Measurements from ENCODE around the gene C3orf49. TPM values are rescaled to one million over a fixed set of nuclear protein-coding genes. Genes with fewer than 3 reads are reported as not detected.
A peak's percentile ranks its signal among the peaks of the same experiment; 100 is the strongest.

C3orf49 gene
- polyA plus RNA-seq, 1 of the 3 experiments (the other 2 are of a cell fraction): not detected

GRCh38 chr3:63800097-63800496 is 19.0 kb upstream of the C3orf49 start (continued):
- TF ChIP-seq ZBTB33 (IDR thresholded peaks at IDR 0.05; ENCODE audit: borderline replicate concordance, low read depth): no peak
- no peak for TF ChIP-seq TAF1 (IDR thresholded peaks at IDR 0.05; ENCODE audit: borderline replicate concordance, low read depth, low read length)
- TF ChIP-seq SIN3A (IDR thresholded peaks at IDR 0.05; ENCODE audit: borderline replicate concordance, low read depth, low read length): no peak
- peak; percentile 51; the same call in 1 of the 2 replicates for TF ChIP-seq RCOR1 (IDR thresholded peaks at IDR 0.05; ENCODE audit: low read length)
- no peak for TF ChIP-seq FOSL2 (IDR thresholded peaks at IDR 0.05; ENCODE audit: borderline replicate concordance, low read depth)
- no peak for TF ChIP-seq REST (IDR thresholded peaks at IDR 0.05; ENCODE audit: low read depth, low read length)
- peak; percentile 37; the same call in 1 of the 2 replicates for TF ChIP-seq MXI1 (IDR thresholded peaks at IDR 0.05; ENCODE audit: low read depth, low read length)

- no peaks in the 10 kb centered on the region for H3K36me3 ChIP-seq (replicated peaks in 1 of 2; ENCODE audit: control insufficient read depth in 1 of 2, insufficient read depth in 2 of 2, low read length in 1 of 2)
- no peak overlapping the region for H3K27ac ChIP-seq (ENCODE audit: low read depth in 2 of 2, low read length in 1 of 2)
- no peaks in the 10 kb centered on the region for H3K9me2 ChIP-seq
- no peaks in the 10 kb centered on the region for H3F3A ChIP-seq (replicated peaks; ENCODE audit: insufficient read depth)
- H3K4me3 ChIP-seq (ENCODE audit: low read depth in 2 of 2, low read length in 1 of 2): no peak overlapping the region
- no peak overlapping the region for H2AFZ ChIP-seq (ENCODE audit: low read depth)
- H3K9me3 ChIP-seq: no peaks in the 10 kb centered on the region
- H3K4me1 ChIP-seq (ENCODE audit: control insufficient read depth in 1 of 2, insufficient read depth in 2 of 2, low read depth in 1 of 2, low read length in 1 of 2): peaks cover 0 to 16% of the 10 kb centered on the region in 2 experiments; a peak in 2 of 4 replicates
- H3K27me3 ChIP-seq (ENCODE audit: insufficient read depth): no peaks in the 10 kb centered on the region
- WGBS (ENCODE audit: low lambda C conversion rate): 80% methylated on average over 5 of the region's 5 CpGs
- no peak overlapping the region for H3K4me2 ChIP-seq
- H4K20me1 ChIP-seq (ENCODE audit: insufficient read depth): no peaks in the 10 kb centered on the region
- POLR2A ChIA-PET: no interaction called here
- DNase-seq: no peak
- TF ChIP-seq IRF3 (IDR thresholded peaks at IDR 0.05; ENCODE audit: low read depth, low read length) (no peak), EZH2phosphoT487 (IDR thresholded peaks at IDR 0.05; ENCODE audit: borderline replicate concordance, low read depth) (no peak), SMC3 (IDR thresholded peaks at IDR 0.05; ENCODE audit: low read depth, low read length) (no peak), TEAD4 (IDR thresholded peaks at IDR 0.05; ENCODE audit: borderline replicate concordance, insufficient read depth) (no peak), MAX (IDR thresholded peaks at IDR 0.05; ENCODE audit: low read depth) (no peak), NRF1 (IDR thresholded peaks at IDR 0.05; ENCODE audit: low read depth, low read length) (no peak), POLR2AphosphoS5 (IDR thresholded peaks at IDR 0.05; ENCODE audit: low read depth, low read length) (no peak), RXRA (IDR thresholded peaks at IDR 0.05; ENCODE audit: borderline replicate concordance, low read depth) (no peak), GATA2 (CRISPR knock-in tag; IDR thresholded peaks at IDR 0.05) (no peak), FOXM1 (IDR thresholded peaks at IDR 0.05; ENCODE audit: low read depth) (no peak), FOXJ3 (CRISPR knock-in tag; IDR thresholded peaks at IDR 0.05) (no peak), USF1 (IDR thresholded peaks at IDR 0.05; ENCODE audit: borderline replicate concordance, low read depth) (no peak), EP300 (IDR thresholded peaks at IDR 0.05; ENCODE audit: borderline replicate concordance in 1 of 2, low read depth in 1 of 2, low read length in 1 of 2) (no peak), RCOR1 (IDR thresholded peaks at IDR 0.05; ENCODE audit: low read length) (no peak), FOSL2 (IDR thresholded peaks at IDR 0.05; ENCODE audit: borderline replicate concordance, low read depth) (no peak), CHD2 (IDR thresholded peaks at IDR 0.05; ENCODE audit: low read length, partially characterized antibody) (no peak), TCF12 (IDR thresholded peaks at IDR 0.05) (no peak), GABPA (IDR thresholded peaks at IDR 0.05; ENCODE audit: low read depth) (no peak), NFIC (IDR thresholded peaks at IDR 0.05; ENCODE audit: borderline replicate concordance) (no peak)
- CTCF ChIA-PET: interaction anchor here (2.5 to 8.1 kb wide), 3 partner anchors 15 to 461 kb away, joined by 7 to 67 read pairs (median 32); partner anchors contain the start of gene C3orf49
- no peak overlapping the region for H3K9ac ChIP-seq
- no peaks in the 10 kb centered on the region for H3K79me2 ChIP-seq (ENCODE audit: insufficient read depth)
These were observed 15.2 kb upstream of the C3orf49 start for GRCh38 chr3:63803911-63804310.

Measured in SK-N-SH (cell line).